D721Med (cell line): ENCODE results near the gene ILDR1.

Experiments used
- DNase-seq: peaks from one replicate; pipeline ENCODE4 v3.0.0; 2011; ENCODE audit warnings: low spot score; ENCODE audit not compliant: insufficient read length
- FAIRE-seq: peaks from 2 replicates; lab custom pipeline; 2011; peaks lifted over from hg19 to GRCh38; lab: Jason Lieb, UNC
- CTCF ChIP-seq: IDR thresholded peaks from 2 replicates; pipeline ENCODE4 v1.5.1; 2012; ENCODE audit warnings: mild to moderate bottlenecking, control low read depth; ENCODE audit not compliant: insufficient read depth; ENCODE audit errors: missing control alignments

ILDR1 gene

GRCh38 chr3:122006267-122006666, 15.8 kb downstream of the ILDR1 start:
- FAIRE-seq, result no peak
- no peak for TF ChIP-seq CTCF
- no peak for DNase-seq

GRCh38 chr3:122004991-122005565, 17.0 kb downstream of the ILDR1 start:
- no peak for TF ChIP-seq CTCF
- DNase-seq (no peak), FAIRE-seq (no peak)

- no peak for DNase-seq
- FAIRE-seq, result no peak
- no peak for TF ChIP-seq CTCF
Observed at GRCh38 chr3:122004107-122004506, 17.9 kb downstream of the ILDR1 start.

GRCh38 chr3:122003606-122004005, 18.4 kb downstream of the ILDR1 start:
- FAIRE-seq (no peak), DNase-seq (no peak)
- TF ChIP-seq CTCF, result no peak

DNA sequence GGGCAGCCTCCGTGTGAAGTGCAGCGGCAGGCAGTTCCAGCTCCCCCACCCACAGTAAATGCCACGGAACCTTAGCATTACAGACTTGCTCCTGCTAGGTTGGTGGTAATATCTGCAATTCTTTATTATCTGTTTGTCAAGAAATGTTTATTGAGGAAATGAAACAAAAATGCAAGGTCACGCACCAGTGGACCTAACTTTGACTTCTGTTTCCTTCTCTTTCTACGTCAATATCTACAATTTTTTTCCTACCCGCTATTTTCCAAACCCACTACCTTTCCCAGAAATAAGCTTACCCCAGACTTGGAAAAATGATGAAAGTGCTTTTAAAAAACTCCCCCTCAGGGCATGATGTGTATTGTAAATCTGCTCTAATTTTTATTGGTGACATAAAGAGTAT, 18.9 kb downstream of the ILDR1 start:
- no peak for DNase-seq
- no peak for FAIRE-seq
- TF ChIP-seq CTCF, result no peak

DNA sequence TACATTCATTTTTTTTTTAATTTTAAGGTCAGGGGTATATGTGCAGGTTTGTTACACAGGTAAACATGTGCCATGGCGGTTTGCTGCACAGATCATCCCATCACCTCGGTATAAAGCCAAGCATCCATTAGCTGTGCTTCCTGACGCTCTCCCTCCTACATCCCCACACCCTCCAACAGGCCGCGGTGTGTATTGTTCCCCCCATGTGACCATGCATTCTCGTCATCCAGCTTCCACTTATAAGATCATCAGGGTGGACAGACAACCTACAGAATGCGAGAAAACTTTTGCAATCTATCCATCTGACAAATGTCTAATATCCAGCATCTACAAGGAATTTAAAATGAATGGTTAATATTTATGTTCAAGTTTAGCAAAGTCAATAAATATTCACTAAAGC, 19.4 kb downstream of the ILDR1 start:
- FAIRE-seq (no peak), DNase-seq (no peak)
- TF ChIP-seq CTCF, result no peak

DNA sequence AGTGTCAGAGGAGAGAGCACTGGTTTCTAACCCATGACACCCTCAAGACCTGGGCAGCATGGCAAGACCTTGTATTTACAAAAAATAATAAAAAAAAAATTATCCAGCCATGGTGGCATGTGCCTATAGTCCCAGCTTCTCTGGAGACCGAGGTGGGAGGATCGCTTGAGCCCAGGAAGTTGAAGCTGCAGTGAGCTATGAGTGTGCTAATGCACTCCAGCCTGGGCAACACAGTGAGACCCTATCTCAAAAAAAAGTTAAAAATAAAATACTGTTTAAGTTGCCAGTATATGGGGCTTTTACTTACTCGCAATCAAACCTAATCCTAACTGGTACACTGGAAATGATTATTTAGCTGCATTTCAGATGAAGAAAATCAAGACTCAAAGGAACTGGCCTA, 20.2 kb downstream of the ILDR1 start:
- DNase-seq (no peak), FAIRE-seq (no peak)
- no peak for TF ChIP-seq CTCF
